HG02588 (cell line): ENCODE data around the gene TRMT61B.

Experiments used
- ATAC-seq: cut with Tn5 transposase; IDR thresholded peaks from one replicate; pipeline ENCODE4 v1.9.1; 2021; ENCODE audit warnings: mild to moderate bottlenecking, moderate library complexity; ENCODE audit not compliant: unreplicated experiment

The TRMT61B gene

GRCh38 chr2:28870146-28870891 is at the start of gene TRMT61B:
TRMT61B (minus strand) TSS chr2:28870309; CDS start chr2:28870277, 32 bp downstream.
- ATAC-seq: peak; percentile 90

GRCh38 chr2:28915939-28916338 is 45.8 kb upstream of the TRMT61B start:
- ATAC-seq: no peak

DNA sequence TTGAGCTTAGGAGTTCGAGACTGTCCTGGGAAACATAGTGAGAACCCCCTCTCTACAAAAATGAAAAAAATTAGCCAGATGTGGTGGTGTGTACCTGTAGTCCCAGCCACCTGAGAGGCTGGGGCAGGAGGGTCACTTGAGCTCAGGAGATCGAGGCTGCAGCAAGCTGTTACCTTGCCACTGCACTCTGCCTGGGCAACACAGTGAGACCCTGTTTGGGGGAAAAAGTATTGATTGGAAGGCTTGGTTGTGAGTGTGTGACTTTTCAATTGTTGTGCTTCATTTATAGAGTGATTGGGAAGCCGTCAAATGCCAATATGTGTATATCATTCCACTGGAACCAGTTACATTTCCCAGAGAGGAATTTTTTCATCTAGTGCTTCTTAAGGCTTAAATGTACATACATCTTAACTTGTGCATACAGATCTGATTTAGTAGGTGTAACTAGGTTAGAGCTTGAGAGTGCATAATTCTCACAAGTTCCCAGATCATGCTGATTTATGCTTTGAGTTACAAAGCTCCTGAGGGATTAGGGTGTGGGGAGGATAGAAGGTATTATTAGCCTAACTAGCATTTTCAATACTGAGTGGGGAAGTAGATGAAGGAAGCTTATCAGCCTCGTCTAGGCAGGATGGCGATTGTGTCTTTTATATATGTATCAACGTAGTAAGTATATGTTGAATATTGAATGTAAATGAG is 39.7 kb upstream of the TRMT61B start:
- no peak for ATAC-seq

GRCh38 chr2:28908172-28908571 is 38.1 kb upstream of the TRMT61B start:
- no peak for ATAC-seq

- no peak for ATAC-seq
Observed at GRCh38 chr2:28906821-28907220, 36.7 kb upstream of the TRMT61B start.

- no peak for ATAC-seq
Observed at GRCh38 chr2:28906376-28906775, 36.3 kb upstream of the TRMT61B start.

DNA sequence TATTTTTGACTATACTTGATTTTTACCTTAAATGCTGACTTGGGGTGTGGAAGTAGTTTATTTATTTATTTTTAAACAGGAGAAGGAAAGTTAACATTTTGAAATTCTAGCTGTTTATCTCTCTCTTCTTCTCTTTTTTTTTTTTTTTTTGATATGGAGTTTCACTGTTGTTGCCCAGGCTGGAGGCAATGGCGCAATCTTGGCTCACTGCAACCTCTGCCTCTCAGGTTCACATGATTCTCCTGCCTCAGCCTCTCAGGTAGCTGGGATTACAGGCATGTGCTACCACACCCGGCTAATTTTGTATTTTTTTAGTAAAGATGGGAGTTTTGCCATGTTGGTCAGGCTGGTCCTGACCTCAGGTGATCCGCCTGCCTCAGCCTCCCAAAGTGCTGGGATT is 35.4 kb upstream of the TRMT61B start:
- ATAC-seq: no peak

DNA sequence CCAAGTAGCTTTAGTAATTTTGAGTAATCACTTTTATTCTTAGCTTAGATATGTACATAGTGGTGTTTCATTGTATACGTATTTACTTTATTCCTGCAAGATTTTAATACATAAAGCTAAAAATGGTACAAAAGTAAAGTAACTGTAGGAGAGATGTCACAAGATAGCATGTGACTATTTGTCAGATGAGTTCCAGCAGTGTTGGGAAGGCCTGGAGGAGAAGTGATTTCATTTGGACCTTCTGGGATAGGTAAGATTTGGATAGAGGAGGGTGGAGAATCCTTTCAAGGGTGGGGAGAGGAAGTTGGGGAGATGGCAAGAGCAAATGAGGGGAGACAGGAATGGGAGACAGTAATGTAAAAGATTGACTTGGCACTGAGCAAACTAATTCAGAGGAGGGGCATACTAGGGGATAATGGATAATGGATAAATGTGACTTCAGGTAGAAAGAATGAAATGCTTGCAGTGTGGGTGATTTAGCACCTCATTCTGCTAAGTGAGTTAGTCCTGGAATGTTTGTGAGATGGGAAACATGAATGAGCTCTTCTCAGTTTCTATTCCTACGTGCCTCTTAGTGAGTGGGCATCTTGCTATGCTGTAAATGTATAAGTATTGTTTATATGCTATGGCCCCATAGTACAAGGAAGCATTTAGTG is 34.8 kb upstream of the TRMT61B start:
- no peak for ATAC-seq

DNA sequence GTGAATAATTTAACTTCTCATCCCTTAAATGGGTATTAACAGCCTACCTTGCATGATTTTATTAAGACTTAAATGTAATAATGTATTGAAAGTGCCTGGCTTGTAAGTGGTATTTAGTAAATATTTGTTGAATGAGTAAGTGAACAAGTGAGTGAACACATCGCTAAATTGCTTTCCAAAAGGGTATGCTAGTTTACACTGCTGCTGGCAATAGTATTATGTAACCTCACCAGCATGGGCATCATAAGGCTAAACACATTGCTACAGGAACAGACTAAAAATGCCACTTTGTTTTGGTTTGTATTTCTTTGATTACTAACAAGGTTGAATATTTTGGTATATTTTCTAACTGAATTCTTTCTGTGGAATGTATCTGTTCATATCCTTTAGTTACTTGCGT is 34.2 kb upstream of the TRMT61B start:
- ATAC-seq: no peak

- no peak for ATAC-seq
Observed at GRCh38 chr2:28902584-28902983, 32.5 kb upstream of the TRMT61B start.

DNA sequence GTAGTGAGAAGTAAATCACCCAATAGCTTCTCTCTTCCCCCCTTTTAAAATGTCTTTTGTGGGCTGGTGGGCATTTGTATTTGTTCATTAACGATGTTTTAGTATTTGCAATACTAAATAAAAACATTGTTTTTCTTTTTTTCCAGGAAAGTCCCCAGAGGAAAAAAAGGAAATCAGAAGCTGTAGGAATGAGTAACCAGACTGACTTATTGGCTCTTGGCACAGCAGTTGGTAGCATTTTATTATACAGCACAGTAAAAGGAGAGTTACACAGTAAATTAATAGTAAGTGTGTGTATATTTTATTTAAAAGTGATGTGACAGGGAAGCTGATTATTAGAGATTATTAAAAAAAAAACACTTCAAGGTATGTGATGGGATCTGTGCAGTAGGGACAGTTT is 31.7 kb upstream of the TRMT61B start:
- no peak for ATAC-seq

DNA sequence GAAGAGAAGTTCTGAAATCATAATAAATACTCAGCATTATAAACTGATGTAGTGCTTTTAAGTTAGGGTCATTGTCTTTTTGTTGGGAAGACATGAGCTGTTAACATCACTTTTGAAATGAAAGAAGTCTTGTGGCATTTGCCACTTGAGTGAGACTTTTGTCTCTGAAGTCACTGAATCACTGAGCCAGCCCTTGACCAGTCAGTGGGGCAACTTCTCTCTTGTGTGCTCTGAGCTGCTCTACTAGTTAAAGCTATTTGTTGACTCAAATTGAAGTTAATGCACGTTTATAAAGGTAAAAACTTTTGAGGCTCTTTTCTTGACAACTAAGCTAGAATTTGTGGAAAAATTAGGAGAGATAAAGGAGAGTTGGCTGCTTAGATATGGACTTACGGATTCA is 31.1 kb upstream of the TRMT61B start:
- no peak for ATAC-seq

DNA sequence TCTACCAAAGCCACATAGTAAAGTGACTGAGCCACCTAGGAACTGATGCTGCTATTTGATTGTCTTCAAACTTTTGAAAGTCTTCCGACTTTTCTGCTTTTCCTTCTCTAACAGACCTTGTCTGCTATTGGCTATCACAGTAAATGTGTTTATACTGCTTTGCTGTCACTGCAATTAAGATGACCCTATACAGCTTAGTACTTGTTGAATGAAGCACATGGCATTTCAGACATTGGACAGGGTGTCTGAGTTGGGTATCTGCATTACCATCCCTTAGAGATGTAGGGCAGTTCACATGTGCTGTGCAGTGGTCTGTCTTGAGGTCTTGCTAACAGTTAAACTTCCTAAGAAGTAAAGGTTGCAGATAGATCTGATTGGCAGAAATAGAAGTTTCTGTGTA is 27.9 kb upstream of the TRMT61B start:
- no peak for ATAC-seq

GRCh38 chr2:28896906-28897305 is 26.8 kb upstream of the TRMT61B start:
- ATAC-seq: no peak

DNA sequence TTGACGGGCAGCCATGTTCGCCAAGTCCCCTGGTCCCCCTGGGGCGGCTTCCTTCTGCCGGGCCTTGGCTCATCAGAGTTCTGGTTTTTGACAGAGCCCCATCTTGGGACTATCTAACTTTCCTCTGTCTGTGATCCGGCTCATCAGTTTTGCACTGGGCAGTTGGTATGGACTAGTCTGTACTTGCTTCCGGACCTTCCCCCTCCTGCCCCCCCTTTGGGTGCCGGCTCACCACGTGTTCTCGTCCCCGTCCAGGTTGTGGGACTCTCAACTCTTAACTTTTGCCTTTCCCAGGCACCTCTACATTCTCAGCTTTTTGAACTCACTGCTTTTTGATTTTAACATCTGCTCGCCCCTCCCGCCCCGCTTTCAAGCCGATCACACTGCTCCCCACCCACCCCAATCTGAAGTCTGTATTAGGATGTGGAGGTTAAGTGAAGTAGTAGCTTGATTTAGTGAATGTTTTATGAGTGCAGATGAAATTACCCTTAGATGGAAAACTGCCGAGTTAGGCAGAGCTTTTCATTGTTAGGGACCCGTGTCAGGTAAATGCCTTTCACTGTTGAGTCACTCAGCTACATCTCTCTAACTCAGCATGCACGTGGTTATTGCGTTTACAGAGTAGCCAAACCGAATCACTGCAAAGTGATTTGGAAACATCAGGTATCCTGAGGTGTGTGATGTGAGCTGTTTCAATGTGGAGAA is 25.2 kb upstream of the TRMT61B start:
- peak; percentile 17 for ATAC-seq

DNA sequence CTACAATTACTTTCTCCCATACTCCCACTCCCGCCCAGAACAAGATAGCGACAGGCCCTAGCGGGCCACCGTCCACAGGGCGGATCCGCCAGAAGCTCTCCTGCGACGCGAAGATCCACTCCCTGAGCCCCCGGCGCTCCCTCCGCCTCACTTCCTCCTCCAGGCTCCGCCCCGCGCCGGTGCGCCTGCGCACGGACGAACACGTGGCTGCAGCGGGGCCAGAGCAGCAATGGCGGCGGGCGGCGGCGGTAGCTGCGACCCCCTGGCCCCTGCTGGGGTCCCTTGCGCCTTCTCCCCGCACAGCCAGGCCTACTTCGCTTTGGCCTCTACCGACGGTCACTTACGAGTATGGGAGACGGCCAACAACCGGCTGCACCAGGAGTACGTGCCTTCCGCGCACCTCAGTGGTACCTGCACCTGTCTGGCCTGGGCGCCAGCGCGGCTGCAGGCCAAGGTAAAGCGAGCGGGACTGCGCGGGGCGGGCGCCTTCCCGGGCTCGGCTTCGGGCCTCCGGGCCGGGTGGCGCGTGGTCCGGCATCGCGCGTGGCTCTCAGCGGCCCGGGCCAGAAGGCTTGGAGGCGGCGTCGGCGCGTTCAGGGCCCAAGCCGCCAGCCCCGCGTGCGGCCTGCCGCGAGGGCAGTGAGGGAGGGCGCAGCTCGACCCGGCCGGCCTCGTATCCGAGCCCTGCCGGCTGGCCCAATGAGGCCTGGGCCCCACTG is 24.5 kb upstream of the TRMT61B start, which contains the start of gene WDR43:
Gene WDR43, plus strand, starts transcription at position 198 of the 719 bp plus-strand sequence. Its CDS starts 32 bp downstream, at position 230.
- peak; percentile 91 for ATAC-seq

DNA sequence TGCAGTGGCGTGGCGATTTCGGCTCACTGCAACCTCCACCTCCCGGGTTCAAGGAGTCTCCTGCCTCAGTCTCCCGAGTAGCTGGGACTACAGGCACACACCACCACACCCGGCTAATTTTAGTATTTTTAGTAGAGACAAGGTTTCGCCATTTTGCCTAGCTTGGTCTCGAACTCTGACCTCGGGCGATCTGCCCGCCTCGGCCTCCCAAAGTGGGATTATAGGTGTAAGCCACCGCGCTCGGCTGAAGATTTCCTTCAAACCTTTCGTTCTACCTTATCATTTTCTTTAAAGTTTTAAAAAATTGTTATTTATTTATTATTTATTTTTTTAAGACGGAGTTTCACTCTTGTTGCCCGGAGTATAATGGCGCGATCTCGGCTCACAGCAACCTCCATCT is 23.4 kb upstream of the TRMT61B start:
- ATAC-seq: no peak

GRCh38 chr2:28880193-28880592 is 10.1 kb upstream of the TRMT61B start:
- ATAC-seq: no peak

- ATAC-seq: no peak
Observed at GRCh38 chr2:28871620-28872019, 1.5 kb upstream of the TRMT61B start.

DNA sequence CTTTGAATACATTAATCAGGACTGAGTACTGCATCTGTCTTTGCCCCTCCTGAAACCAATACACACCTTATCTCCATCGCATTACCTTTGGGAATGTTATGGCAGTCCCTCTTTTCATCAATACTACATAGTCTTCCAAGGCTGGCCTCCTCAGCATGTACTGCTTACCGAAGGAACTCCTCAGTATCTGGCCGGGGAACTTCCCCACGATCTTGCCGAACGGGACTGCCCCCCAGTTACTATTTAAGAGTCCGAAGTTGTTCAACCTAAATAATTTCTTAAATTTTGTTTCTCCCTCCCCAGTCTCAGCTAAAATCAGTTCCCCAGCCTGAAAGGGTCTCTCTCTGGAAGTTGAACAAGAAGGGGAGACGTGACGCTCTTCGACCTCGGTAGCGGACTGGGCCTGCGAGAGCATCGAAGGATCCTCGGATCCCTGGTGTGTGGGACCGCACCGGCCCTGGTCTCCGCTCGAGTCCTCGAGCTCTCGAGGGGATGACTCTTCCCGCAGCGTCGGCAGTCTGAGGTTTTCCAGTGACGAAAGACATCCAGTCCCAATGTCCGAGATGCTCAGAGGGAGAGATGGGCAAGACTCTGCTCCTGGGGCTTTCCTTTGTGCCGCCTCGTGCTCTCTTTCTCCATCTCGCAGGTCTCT is 489 bp downstream of the TRMT61B start:
- peak; percentile 8 for ATAC-seq
